ELF-1 (cell line): ENCODE results near the gene DNASE2.
A peak's percentile ranks its signal among the peaks of the same experiment; 100 is the strongest.

Experiments used
- DNase-seq: peaks from one replicate; pipeline ENCODE4 v3.0.0-alpha.2; 2016; ENCODE audit warnings: low read depth, low spot score

DNASE2 gene

DNA sequence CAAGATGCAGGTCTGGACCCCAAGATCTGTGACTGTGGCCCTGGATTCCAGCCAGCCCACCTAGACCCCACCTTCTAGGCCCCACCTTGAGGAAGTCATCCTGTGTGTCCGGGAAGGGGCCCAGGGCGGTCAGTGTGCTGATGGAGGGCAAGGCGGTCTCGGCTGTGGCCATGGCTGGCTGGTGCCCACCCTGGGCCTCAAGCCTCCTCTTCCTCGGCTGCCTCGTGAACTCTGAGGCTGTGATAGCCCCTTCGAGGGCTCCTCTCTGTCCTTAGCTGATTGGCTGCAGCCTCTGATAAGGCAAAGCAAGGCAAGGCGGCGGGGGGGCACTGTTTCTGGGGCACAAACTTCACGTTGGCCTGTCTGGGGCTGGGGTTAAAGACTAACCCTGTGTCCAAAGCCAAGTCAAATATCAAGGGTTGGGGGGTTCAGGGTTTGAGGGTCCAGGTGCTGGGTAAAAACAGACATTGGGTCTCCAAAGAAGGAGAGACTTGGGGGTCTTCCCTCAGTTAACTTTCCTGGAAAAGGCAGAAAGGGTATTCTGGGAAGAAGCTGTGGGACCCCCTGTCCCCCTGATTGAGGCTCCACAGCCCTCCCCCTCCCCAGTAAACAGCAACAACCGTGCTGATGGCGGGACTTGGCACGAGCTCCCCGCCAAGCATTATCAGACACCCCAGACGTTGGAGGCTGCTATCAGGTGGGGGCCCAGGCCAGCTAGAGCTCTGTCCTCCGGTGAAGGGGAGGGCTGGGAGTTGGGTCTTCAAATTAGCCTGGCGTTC is 5.9 kb upstream of the DNASE2 start, which contains the start of gene KLF1:
TSS of gene KLF1 (minus strand) at position 233 of the 779 bp plus-strand sequence. CDS start at position 172, 61 bp downstream.
- DNase-seq = no peak

DNA sequence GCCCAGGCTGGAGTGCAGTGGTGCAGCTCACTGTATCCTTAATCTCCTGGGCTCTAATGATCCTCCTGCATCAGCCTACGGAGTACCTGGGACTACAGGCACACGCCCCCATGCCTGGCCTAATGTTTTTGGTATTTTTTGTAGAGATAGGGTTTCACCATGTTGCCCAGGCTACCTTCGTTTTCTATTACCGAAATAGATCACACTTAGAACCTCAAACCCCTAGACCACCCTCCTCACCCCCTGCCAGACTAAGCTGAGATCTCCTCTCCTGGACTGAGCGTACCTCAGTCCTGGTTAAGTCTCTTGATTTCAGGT is 5.4 kb upstream of the DNASE2 start:
- DNase-seq = no peak

GRCh38 chr19:12885749-12886650 is 4.8 kb upstream of the DNASE2 start:
- peak; percentile 27 for DNase-seq

- DNase-seq = peak; percentile 96
Observed at GRCh38 chr19:12884926-12885748, 3.9 kb upstream of the DNASE2 start.

- DNase-seq = no peak
Observed at GRCh38 chr19:12884627-12884925, 3.3 kb upstream of the DNASE2 start.

DNA sequence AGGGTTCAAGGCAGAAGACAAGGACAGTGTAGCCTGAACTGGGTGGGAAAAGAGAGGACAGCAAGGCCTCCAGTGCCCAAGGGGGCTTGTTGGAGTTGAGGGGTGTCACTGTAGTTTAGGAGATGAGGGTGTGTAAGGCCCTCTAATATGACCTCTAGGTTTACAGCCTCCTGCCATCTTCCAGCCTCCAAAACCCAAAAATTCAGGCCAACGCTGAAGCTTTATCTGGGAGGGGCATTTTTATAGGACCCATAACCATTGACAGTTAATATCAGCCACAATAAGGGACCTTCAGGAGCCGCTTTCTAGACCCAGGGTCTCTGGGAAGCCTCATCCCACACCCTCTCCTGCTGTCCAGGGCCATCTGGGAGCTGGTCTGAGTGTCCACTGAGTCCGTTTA is 3.0 kb upstream of the DNASE2 start:
- no peak for DNase-seq

DNA sequence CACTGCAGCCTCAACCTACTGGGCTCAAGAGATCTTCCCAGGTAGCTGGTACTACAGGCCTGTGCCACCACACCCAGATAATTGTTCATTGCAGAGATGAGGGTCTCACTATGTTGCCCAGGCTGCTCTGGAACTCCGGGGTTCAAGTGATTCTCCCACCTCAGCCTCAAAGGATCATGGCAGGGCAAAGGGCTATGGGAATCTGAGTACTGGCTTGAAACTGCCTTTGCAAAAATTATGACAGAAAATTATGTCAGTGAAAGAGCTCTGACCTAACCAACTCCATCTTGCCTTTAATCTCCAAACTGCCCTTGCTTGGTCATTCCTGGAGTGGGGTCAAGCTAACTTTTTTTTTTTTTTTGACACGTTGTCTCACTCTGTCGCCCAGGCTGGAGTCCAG is 1.3 kb upstream of the DNASE2 start:
- no peak for DNase-seq

DNA sequence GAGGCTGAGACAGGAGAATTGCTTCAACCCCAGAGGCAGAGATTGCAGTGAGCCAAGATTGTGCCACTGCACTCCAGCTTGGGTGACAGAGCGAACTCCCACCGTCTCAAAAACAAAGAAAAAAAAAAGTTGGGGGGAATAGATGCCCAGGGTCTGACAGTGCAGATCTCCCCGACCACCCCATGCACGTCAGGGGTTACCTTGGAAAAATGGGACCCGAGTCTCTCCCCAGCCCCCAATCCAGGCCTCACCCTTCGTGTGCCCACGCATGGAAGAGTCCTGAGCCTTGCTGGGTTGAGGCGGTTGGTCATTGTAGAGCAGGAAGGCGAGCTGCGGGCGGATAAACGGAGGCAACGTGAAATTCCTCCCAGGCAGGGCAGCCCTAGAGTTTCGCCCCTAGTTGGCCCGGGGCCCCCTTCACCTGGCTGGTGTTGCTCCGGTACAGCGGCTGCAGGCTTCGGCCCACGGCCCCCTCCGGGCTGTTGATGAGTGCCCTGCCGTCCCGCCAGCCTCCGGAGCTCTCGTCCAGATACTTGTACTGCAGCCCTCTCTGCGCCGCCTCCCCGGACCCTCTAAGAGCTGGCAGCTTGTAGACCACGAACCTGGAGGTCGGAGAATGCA is 588 bp downstream of the DNASE2 start:
- DNase-seq = no peak

DNA sequence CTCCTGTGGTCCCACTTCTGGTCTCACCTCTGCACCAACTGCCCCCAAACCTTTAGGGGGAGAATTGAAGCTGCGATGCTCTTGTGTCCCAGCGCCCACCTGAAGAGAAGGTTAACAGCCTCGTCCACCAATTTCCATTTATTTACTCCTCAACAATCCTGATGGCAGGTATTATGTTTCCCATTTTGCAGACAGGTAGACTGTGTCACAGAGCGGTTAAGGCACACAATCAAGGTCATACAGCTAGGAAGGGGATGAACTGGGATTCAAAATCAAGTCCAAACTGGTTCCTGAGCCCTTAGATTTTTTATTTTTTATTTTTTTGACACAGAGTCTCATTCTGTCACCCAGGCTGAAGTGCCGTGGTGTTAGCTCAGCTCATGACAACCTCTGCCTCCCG is 6.2 kb downstream of the DNASE2 start:
- no peak for DNase-seq

DNA sequence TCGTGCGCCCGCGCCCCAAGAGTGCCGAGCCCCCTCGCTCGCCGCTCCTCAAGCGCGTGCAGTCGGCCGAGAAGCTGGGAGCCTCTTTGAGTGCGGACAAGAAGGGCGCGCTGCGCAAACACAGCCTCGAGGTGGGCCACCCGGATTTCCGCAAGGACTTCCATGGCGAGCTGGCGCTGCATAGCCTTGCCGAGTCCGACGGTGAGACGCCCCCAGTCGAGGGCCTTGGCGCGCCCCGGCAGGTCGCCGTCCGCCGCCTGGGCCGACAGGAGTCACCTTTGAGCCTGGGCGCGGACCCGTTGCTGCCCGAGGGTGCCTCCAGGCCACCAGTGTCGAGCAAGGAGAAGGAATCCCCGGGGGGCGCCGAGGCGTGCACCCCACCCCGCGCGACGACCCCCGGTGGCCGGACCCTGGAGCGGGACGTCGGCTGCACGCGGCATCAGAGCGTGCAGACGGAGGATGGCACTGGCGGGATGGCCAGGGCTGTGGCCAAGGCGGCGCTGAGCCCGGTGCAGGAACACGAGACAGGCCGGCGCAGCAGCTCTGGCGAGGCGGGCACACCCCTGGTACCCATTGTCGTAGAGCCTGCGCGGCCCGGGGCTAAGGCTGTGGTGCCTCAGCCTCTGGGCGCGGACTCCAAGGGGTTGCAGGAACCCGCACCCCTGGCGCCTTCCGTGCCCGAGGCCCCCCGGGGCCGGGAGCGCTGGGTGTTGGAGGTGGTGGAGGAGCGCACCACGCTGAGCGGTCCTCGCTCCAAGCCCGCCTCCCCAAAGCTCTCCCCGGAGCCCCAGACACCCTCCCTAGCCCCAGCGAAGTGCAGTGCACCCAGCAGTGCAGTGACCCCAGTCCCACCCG is 7.1 kb downstream of the DNASE2 start:
- DNase-seq = peak; percentile 20

DNA sequence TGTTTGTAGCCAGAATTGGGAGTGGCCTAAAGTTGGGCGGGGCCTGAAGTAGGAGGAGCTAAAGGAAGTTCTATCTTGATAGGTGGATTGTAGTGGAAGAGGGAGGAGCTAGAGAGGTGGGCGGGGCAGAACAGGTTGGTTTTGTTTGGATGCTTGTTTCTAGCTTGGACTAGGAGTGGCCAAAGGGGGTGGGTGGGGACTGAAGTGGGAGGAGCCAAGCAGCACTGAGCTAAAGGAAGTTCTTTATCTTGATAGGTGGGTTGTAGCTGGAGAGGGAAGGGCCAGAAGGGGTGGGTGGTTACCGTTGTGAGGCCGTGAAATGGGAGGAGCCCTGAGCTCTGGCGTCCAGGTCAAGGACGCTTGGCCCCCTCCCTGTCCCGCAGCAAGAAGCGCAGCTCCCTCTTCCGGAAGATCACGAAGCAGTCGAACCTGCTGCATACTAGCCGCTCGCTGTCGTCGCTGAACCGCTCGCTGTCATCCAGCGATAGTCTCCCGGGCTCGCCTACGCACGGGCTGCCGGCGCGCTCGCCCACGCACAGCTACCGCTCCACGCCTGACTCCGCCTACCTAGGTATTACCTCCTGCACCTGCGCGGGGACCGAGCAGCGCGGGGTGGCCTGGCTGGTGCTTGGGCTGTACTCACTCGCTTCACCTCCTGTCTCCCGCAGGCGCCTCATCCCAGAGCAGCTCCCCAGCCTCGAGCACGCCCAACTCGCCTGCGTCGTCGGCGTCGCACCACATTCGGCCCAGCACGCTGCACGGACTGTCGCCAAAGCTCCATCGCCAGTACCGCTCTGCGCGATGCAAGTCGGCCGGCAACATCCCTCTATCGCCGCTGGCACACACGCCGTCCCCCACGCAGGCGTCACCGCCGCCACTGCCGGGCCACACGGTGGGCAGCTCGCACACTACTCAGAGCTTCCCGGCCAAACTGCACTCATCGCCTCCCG is 8.0 kb downstream of the DNASE2 start:
- peak; percentile 98 for DNase-seq

GRCh38 chr19:12872255-12872654 is 9.0 kb downstream of the DNASE2 start:
- DNase-seq = peak; percentile 47

GRCh38 chr19:12871681-12872080 is 9.6 kb downstream of the DNASE2 start:
- DNase-seq = no peak

GRCh38 chr19:12868540-12869112 is 12.6 kb downstream of the DNASE2 start:
- DNase-seq = no peak

- DNase-seq = peak; percentile 94
Observed at GRCh38 chr19:12867120-12868099, 13.8 kb downstream of the DNASE2 start.

GRCh38 chr19:12866416-12867119 is 14.7 kb downstream of the DNASE2 start:
- DNase-seq = no peak

DNA sequence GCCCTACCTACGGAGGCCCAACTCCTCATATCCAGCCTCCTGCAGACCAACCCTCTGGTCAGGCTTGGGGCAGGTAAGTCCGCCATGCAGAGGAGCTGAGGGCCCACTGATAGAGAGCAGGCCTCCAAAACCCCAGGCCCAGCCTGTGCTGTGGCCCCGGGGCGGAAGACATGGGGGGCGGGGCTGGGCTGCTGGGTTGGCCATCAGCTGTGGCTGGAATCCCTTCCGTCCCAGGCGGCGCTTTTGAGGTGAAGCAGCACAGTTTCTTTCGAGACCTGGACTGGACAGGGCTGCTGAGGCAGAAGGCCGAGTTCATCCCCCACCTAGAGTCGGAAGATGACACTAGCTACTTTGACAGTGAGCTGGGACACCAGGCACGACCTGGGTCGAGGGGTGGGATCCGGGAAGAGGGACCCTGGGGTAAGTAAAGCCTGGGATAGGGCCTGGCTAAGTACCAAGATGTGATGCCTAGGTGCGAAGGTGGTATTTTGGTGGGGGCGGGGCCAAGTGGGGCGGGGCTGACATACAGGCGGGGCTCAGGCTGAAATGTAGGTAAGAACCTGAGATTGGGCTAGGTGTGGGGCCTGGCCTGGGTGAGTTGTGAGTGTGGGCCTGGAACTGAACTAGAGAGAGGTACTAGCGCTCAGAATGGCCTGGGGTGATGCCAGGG is 15.4 kb downstream of the DNASE2 start:
- peak; percentile 90 for DNase-seq
